Measurements from ENCODE around the gene TIMM17A. TPM values are rescaled to one million over a fixed set of nuclear protein-coding genes. Genes with fewer than 3 reads are reported as not detected.

The TIMM17A gene
- total and polyA plus RNA-seq, 7 donors: 23.3 to 71.4 (median 48.6) TPM

- Histone ChIP-seq H3K27me3 (no peaks in the 10 kb centered on the region), H3K9me3 (no peaks in the 10 kb centered on the region), H3K27ac (peak overlapping the region; percentile 91 to 98 (median 92)), H3K4me1 (peaks cover 0 to 25% (median 21%) of the 10 kb centered on the region in 4 donors), H3K36me3 (peaks cover 3 to 22% (median 6%) of the 10 kb centered on the region in 4 donors), H3K4me3 (peak overlapping the region; percentile 73 to 82 (median 76))
- WGBS, 2 donors: 63 to 65% methylated on average over 3 of the region's 3 CpGs
- TF ChIP-seq POLR2A (IDR thresholded peaks at IDR 0.05): peak in 1 of 2 donors; percentile 27
- peak in 2 of 4 donors; percentile 67 to 72 for TF ChIP-seq POLR2AphosphoS5 (IDR thresholded peaks at IDR 0.05)
- no peak for TF ChIP-seq EP300 (IDR thresholded peaks at IDR 0.05)
- intact Hi-C loops (cut with DNase I): no loop called here
- DNase-seq: no peak
Measured at GRCh38 chr1:201944639-201945038, 10.7 kb upstream of the TIMM17A start.

GRCh38 chr1:201945157-201945556 lies 10.1 kb upstream of the TIMM17A start:
- TF ChIP-seq EP300 (IDR thresholded peaks at IDR 0.05) (no peak), POLR2A (IDR thresholded peaks at IDR 0.05) (no peak), POLR2AphosphoS5 (IDR thresholded peaks at IDR 0.05) (peak in 2 of 4 donors; percentile 3 to 40), CTCF (IDR thresholded peaks at IDR 0.05) (peak; percentile 39 to 69 (median 46))
- Histone ChIP-seq H3K4me3 (peak overlapping the region; percentile 73 to 82 (median 76)), H3K9me3 (no peaks in the 10 kb centered on the region), H3K36me3 (peaks cover 3 to 22% (median 6%) of the 10 kb centered on the region in 4 donors), H3K27ac (peak overlapping the region; percentile 91 to 98 (median 92)), H3K4me1 (peaks cover 0 to 20% (median 16%) of the 10 kb centered on the region in 4 donors), H3K27me3 (no peaks in the 10 kb centered on the region)
- 57 to 65% methylated on average over 4 of the region's 4 CpGs for WGBS, 2 donors
- intact Hi-C loops (cut with DNase I): no loop called here
- DNase-seq: no peak

- DNase-seq: no peak
- H3K9me3 ChIP-seq: no peaks in the 10 kb centered on the region
- peaks cover 0 to 14% (median 11%) of the 10 kb centered on the region in 4 donors for H3K4me1 ChIP-seq
- H3K36me3 ChIP-seq: peaks cover 3 to 22% (median 6%) of the 10 kb centered on the region in 4 donors
- 27 to 39% methylated on average over 10 of the region's 10 CpGs for WGBS, 2 donors
- intact Hi-C loops (cut with DNase I): loop anchor here (2.0 kb wide), 1 partner anchor 29 kb away; no protein-coding TSS in a partner anchor
- no peaks in the 10 kb centered on the region for H3K27me3 ChIP-seq
- H3K27ac ChIP-seq: peak overlapping the region; percentile 91 to 98 (median 92)
- H3K4me3 ChIP-seq: peak overlapping the region; percentile 73 to 82 (median 76)
- TF ChIP-seq EP300 (IDR thresholded peaks at IDR 0.05) (no peak), CTCF (IDR thresholded peaks at IDR 0.05) (no peak), POLR2A (IDR thresholded peaks at IDR 0.05) (no peak), POLR2AphosphoS5 (IDR thresholded peaks at IDR 0.05) (no peak)
Measured at GRCh38 chr1:201945863-201946223, 9.5 kb upstream of the TIMM17A start.

GRCh38 chr1:201946224-201946908 lies 8.9 kb upstream of the TIMM17A start, which contains the start of gene LMOD1:
Gene LMOD1, minus strand, starts transcription at chr1:201946548. Its CDS starts 208 bp downstream, at chr1:201946340.
- DNase-seq: peak; percentile 99
- H3K27ac ChIP-seq: peak within 1 kb of the TSS; percentile 91 to 98 (median 92)
- peak; percentile 89 to 97 for TF ChIP-seq POLR2A (IDR thresholded peaks at IDR 0.05)
- peak in 1 of 4 donors; percentile 42 for TF ChIP-seq EP300 (IDR thresholded peaks at IDR 0.05)
- TF ChIP-seq POLR2AphosphoS5 (IDR thresholded peaks at IDR 0.05): peak; percentile 96 to 100 (median 99)
- TF ChIP-seq CTCF (IDR thresholded peaks at IDR 0.05): peak in 2 of 4 experiments; percentile 13 to 23
- H3K27me3 ChIP-seq: no peaks in the 10 kb centered on the region
- 5 to 6% methylated on average over 28 of the region's 28 CpGs for WGBS, 2 donors
- H3K4me3 ChIP-seq: peak within 1 kb of the TSS; percentile 73 to 82 (median 76)
- H3K9me3 ChIP-seq: no peaks in the 10 kb centered on the region
- intact Hi-C loops (cut with DNase I): loop anchor here (2.0 kb wide), 1 partner anchor 30 kb away; no protein-coding TSS in a partner anchor
- peaks cover 0 to 10% (median 8%) of the 10 kb centered on the region in 4 donors for H3K4me1 ChIP-seq
- H3K36me3 ChIP-seq: peaks cover 3 to 22% (median 6%) of the 10 kb centered on the region in 4 donors

GRCh38 chr1:201947697-201948008 lies 7.7 kb upstream of the TIMM17A start:
- intact Hi-C loops (cut with DNase I): loop anchor here (2.0 kb wide), 1 partner anchor 31 kb away; no protein-coding TSS in a partner anchor
- H3K4me3 ChIP-seq: peak overlapping the region; percentile 73 to 82 (median 76)
- H3K36me3 ChIP-seq: peaks cover 3 to 14% (median 6%) of the 10 kb centered on the region in 4 donors
- H3K9me3 ChIP-seq: no peaks in the 10 kb centered on the region
- H3K27ac ChIP-seq: peak overlapping the region; percentile 91 to 98 (median 92)
- no peaks in the 10 kb centered on the region for H3K27me3 ChIP-seq
- peaks cover 0 to 10% (median 7%) of the 10 kb centered on the region in 4 donors for H3K4me1 ChIP-seq
- DNase-seq: no peak
- WGBS, 2 donors: 47 to 69% methylated on average over 3 of the region's 3 CpGs
- TF ChIP-seq POLR2A (IDR thresholded peaks at IDR 0.05) (no peak), POLR2AphosphoS5 (IDR thresholded peaks at IDR 0.05) (no peak), EP300 (IDR thresholded peaks at IDR 0.05) (no peak), CTCF (IDR thresholded peaks at IDR 0.05) (no peak)

All from sigmoid colon (tissue), 7 donors.